Heart left ventricle (tissue), 13 donors: ENCODE results near the gene NUMB.

Experiments used
- POLR2A ChIP-seq, 2 donors: fragments of 450-650 bp; IDR thresholded peaks; one replicate each; pipeline ENCODE4 v1.6.1; 2017; ENCODE audit warnings: antibody characterized with exemption in 2 of 2, mild to moderate bottlenecking in 2 of 2, moderate library complexity in 2 of 2
- TF ChIP-seq, protein P1 (sequence below), 12 donors: fragments of 200-600 bp; sonication (generic) in 4 of 12; IDR thresholded peaks; one replicate each; pipeline versions ENCODE4 v1.5.0 to v1.8.0; 2018 to 2022; ENCODE audit warnings: antibody characterized with exemption in 12 of 12, mild to moderate bottlenecking in 5 of 12
- donor health status: ischemic (EF 13 %, LVEDD 7.1; RV severe dilation, severe dysfunction).
- donor health status: DM: no; HTN: yes; CAD: no.
- donor health status: DM: no; HTN: no; CAD: no.
- donor health status: ischemic (EF 25% LVEDD 6.9; RV normal size, moderate dysfunction).
- donor health status: ischemic (EF 25% LVEDD 5.7; RV mildly dilated, moderate dysfunction).
- donor health status: ischemic (EF 35%, LVEDD 5.7; RV mildly dilated, moderate dysfunction).
- donor health status: nonischemic (EF 11% LVEDD 7.7; RV severe dilation, severe dysfunction).
- donor health status: DM: yes; HTN: yes; CAD: no.
- donor health status: PGD.
- donor health status: ischemic (EF 29% LVEDD 5.4; RV normal size, mild dysfunction).
- donor health status: nonischemic (EF 23%, LVEDD 6.1; RV moderate dilation, normal function).

GRCh38 chr14:73463411-73463810 is 5.1 kb upstream of the NUMB start:
- TF ChIP-seq, protein P1, sequence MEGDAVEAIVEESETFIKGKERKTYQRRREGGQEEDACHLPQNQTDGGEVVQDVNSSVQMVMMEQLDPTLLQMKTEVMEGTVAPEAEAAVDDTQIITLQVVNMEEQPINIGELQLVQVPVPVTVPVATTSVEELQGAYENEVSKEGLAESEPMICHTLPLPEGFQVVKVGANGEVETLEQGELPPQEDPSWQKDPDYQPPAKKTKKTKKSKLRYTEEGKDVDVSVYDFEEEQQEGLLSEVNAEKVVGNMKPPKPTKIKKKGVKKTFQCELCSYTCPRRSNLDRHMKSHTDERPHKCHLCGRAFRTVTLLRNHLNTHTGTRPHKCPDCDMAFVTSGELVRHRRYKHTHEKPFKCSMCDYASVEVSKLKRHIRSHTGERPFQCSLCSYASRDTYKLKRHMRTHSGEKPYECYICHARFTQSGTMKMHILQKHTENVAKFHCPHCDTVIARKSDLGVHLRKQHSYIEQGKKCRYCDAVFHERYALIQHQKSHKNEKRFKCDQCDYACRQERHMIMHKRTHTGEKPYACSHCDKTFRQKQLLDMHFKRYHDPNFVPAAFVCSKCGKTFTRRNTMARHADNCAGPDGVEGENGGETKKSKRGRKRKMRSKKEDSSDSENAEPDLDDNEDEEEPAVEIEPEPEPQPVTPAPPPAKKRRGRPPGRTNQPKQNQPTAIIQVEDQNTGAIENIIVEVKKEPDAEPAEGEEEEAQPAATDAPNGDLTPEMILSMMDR (IDR thresholded peaks at IDR 0.05): no peak
- TF ChIP-seq POLR2A (IDR thresholded peaks at IDR 0.05): no peak
